Muscle layer of duodenum (tissue), 2 donors: ENCODE results near the gene ATP11B.

ENCODE experiments used
- H3K27ac ChIP-seq: one replicate; pipeline ENCODE4 v1.7.0; 2013; ENCODE audit warnings: mild to moderate bottlenecking, low read length
- H3K27me3 ChIP-seq: one replicate; pipeline ENCODE4 v1.7.0; 2013; ENCODE audit warnings: low read depth, mild to moderate bottlenecking, control low read depth, low read length
- H3K36me3 ChIP-seq, 2 donors: one replicate each; pipeline ENCODE4 v1.7.0; 2013; ENCODE audit warnings: low read length in 2 of 2, control low read depth in 1 of 2, mild to moderate bottlenecking in 1 of 2; ENCODE audit not compliant: insufficient read depth in 2 of 2, control insufficient read depth in 1 of 2
- H3K4me1 ChIP-seq, 2 donors: one replicate each; pipeline ENCODE4 v1.7.0; 2013; ENCODE audit warnings: low read length in 2 of 2, mild to moderate bottlenecking in 2 of 2, control low read depth in 1 of 2, moderate library complexity in 1 of 2; ENCODE audit not compliant: insufficient read depth in 2 of 2, control insufficient read depth in 1 of 2
- H3K4me3 ChIP-seq, 2 donors: one replicate each; pipeline ENCODE4 v1.7.0; 2013; ENCODE audit warnings: low read length in 2 of 2, low read depth in 1 of 2, mild to moderate bottlenecking in 1 of 2
- H3K9me3 ChIP-seq, 2 donors: one replicate each; pipeline ENCODE4 v1.7.0; 2013; ENCODE audit warnings: low read length in 2 of 2, control low read depth in 1 of 2, mild to moderate bottlenecking in 1 of 2; ENCODE audit not compliant: control insufficient read depth in 1 of 2
- donor health status: healthy.

Gene ATP11B

GRCh38 chr3:182783106-182783505 is 10.2 kb upstream of the ATP11B start:
- Histone ChIP-seq H3K27me3 (no peaks in the 10 kb centered on the region), H3K27ac (no peak overlapping the region), H3K9me3 (no peaks in the 10 kb centered on the region), H3K36me3 (no peaks in the 10 kb centered on the region), H3K4me1 (no peaks in the 10 kb centered on the region), H3K4me3 (no peak overlapping the region)

DNA sequence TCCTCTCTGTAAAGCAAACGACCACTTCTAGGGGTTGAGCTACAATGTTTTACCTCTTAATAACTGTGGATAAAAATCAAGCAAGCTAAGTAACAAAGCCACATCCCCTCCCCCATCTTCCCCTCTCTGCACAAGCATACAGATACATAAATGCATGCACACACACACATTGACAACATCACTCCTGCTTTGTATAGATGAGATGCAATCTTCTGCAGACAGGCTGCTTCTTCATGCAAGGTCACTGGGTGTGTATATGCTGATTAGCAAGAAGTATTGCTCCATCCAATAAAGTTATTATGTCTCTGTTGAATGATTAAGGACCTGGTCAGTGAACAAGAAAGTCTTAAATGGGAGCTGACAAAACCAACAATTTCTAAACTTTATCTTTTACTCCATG is 8.8 kb upstream of the ATP11B start:
- H3K36me3 ChIP-seq: no peaks in the 10 kb centered on the region
- no peaks in the 10 kb centered on the region for H3K9me3 ChIP-seq
- H3K4me3 ChIP-seq: no peak overlapping the region
- no peaks in the 10 kb centered on the region for H3K27me3 ChIP-seq
- H3K4me1 ChIP-seq: no peaks in the 10 kb centered on the region
- H3K27ac ChIP-seq: no peak overlapping the region

GRCh38 chr3:182785142-182785541 is 8.2 kb upstream of the ATP11B start:
- H3K9me3 ChIP-seq: no peaks in the 10 kb centered on the region
- no peaks in the 10 kb centered on the region for H3K27me3 ChIP-seq
- no peaks in the 10 kb centered on the region for H3K4me1 ChIP-seq
- no peak overlapping the region for H3K27ac ChIP-seq
- no peaks in the 10 kb centered on the region for H3K36me3 ChIP-seq
- no peak overlapping the region for H3K4me3 ChIP-seq

DNA sequence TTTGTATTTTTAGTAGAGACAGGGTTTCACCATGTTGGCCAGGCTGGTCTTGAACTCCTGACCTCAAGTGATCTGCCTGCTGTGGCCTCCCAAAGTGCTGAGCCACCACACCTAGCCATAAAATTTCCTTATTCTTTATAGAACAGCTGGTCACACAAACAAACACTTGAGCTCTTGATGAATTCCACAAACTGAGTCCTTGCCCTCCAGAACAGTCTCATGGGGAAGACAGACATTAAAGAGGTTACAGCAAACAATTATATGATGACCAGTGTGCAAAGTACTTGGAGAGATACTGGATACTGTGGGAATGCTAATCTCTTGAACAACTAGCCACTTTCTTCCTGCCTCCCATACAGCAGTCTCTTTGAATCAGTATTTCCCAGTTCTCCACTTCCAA is 7.5 kb upstream of the ATP11B start:
- Histone ChIP-seq H3K4me1 (no peaks in the 10 kb centered on the region), H3K36me3 (no peaks in the 10 kb centered on the region), H3K4me3 (no peak overlapping the region), H3K9me3 (no peaks in the 10 kb centered on the region), H3K27me3 (no peaks in the 10 kb centered on the region), H3K27ac (no peak overlapping the region)

GRCh38 chr3:182786564-182787196 is 6.6 kb upstream of the ATP11B start:
- no peaks in the 10 kb centered on the region for H3K4me1 ChIP-seq
- H3K27me3 ChIP-seq: no peaks in the 10 kb centered on the region

DNA sequence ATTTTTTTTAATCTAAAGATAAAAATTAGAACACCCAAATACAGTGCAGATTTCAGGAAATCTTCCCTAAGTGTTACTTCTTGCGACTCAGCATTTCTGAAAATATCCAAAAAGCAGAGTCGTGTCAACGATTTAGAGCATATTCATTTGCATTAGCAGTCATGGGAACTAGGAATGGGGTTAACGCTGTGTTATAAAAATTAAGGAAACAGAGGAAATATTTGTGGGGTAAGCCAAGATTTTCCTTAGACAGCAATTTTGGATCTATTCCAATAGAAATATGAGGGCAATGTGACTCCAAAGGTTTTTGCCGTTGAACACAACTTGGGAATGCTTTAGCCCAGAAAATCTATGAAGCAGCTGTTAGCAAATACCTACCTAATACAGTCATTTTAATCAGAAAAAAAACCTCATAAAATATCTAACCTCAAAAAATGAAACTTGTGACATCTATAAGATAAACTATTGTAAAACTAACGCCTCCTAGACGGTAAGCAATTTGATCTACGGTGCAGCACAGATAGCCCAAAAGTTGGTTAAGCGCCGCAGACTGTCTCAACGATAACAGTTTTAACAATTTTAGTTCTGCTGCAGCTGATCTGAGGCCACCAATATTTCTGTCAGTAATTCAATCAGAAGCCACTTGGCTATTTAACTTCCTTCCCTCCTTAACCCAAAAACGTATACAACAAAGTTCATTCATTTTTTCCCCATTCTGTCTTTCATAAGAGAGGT is 5.8 kb upstream of the ATP11B start:
- no peaks in the 10 kb centered on the region for H3K27me3 ChIP-seq
- H3K4me1 ChIP-seq: peaks cover under 1 to 2% of the 10 kb centered on the region in 2 donors
- no peak overlapping the region for H3K4me3 ChIP-seq
- no peaks in the 10 kb centered on the region for H3K36me3 ChIP-seq
- no peaks in the 10 kb centered on the region for H3K9me3 ChIP-seq
- no peak overlapping the region for H3K27ac ChIP-seq

More at GRCh38 chr3:182786564-182787196, 6.6 kb upstream of the ATP11B start:
- no peaks in the 10 kb centered on the region for H3K9me3 ChIP-seq
- no peak overlapping the region for H3K27ac ChIP-seq
- H3K36me3 ChIP-seq: no peaks in the 10 kb centered on the region
- no peak overlapping the region for H3K4me3 ChIP-seq

DNA sequence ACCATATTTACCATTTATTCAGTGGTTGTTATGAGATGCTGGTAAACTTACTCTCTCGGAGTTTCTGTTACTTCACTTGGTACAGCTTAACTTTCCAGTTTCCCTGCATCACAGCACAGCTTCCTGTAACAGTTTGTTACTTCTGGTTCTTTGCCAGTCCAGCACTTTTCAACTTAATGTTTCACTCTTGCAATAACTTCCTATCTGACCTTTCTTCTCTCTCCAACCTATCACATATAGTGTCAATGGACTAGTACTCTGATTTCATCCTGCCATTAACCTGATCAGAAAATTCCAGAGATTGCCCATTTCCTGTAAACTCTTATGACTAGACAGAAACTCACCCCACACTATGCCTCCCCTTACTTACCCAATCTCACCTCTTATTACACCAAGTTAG is 3.9 kb upstream of the ATP11B start:
- Histone ChIP-seq H3K36me3 (no peaks in the 10 kb centered on the region), H3K27me3 (no peaks in the 10 kb centered on the region), H3K9me3 (no peaks in the 10 kb centered on the region), H3K27ac (no peak overlapping the region), H3K4me3 (no peak overlapping the region), H3K4me1 (peaks cover 3 to 4% of the 10 kb centered on the region in 2 donors)

GRCh38 chr3:182790612-182791011 is 2.7 kb upstream of the ATP11B start:
- Histone ChIP-seq H3K27me3 (no peaks in the 10 kb centered on the region), H3K27ac (no peak overlapping the region), H3K36me3 (no peaks in the 10 kb centered on the region), H3K4me1 (peaks cover 10% of the 10 kb centered on the region in 2 donors), H3K9me3 (no peaks in the 10 kb centered on the region), H3K4me3 (no peak overlapping the region)

DNA sequence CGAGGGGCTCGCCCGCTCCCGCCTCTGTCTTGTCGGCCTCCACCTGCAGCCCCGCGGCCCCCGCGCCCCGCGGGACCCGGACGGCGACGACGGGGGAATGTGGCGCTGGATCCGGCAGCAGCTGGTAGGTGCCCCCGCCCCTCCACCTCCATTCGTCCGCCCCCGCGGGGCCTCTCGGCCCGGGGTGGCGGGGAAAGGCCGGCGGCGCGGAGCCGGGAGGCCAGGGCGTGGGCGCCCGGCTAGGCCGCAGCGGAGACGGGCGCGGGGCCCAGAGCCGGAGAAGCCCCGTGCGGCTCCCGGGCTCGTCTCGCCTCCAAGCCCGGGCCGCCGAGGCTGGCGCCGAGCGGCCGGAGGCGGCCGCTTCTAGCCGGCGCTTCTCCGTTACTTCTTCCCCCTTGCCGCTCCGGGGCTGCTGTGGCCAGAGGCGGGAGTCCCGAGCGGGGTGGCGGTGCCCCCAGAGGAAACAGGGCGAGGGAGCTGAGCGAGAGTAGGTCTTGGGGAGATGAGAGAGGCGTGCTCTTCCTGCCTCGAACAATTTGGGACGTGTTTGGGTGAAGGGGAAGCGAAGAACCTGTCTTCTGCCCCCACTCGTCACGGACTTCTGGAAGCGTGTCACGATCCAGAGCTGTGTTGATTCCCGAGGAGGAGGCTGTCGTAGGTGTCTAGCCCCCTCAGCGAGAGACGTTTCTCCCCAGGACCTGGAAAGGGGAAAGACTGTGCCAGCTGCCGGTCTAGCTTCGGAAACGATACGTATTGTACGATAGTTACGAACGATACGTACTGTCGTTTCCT is 555 bp downstream of the ATP11B start:
- H3K4me1 ChIP-seq: peaks cover 13 to 17% of the 10 kb centered on the region in 2 donors
- no peaks in the 10 kb centered on the region for H3K27me3 ChIP-seq
- no peaks in the 10 kb centered on the region for H3K9me3 ChIP-seq
- peak overlapping the region; percentile 97 for H3K27ac ChIP-seq
- no peaks in the 10 kb centered on the region for H3K36me3 ChIP-seq
- peak overlapping the region; percentile 80 to 87 for H3K4me3 ChIP-seq

DNA sequence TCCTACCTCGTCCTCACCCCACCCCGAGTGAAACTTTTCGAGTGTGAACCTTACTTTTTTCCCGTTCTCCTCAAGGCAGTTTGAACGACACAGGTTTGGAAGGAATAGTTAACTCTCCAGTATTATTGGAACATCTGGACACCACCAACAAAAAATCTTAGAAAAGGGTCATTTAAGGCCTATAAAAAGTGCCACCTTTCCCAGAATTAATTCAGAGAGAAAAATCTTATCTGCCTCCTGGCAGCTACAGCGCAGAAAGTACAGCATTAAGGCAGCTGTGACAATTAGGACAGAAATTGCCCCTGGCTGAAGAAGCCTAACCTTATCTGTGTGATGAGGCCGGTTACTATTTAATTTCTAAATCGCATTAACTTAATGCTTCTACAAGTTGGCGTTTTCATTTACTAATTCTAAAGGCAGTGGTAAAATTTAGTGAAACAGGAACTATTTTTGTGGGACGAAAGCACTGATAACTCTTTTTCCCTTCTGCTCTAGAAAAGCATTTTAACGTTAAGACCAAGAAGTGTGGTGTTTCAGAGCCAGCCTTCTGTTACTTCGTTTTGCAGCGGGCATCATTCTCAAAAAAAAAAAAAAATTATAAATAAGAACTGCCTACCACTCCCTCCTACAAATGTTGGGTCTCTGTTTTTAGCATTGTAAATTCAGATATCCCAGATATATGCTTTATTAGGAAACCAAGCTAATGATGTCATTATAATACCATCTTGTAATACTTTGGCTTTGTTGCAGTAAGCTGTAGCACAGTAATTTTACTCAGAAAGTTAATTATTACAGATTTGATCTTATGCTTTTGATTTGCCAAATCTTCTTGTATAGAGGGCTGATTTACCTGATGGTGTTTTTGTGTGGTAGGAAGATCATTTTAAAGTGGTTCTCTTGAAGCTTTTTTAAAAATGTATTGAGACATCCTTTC is 1.4 kb downstream of the ATP11B start:
- Histone ChIP-seq H3K4me1 (peaks cover 13 to 17% of the 10 kb centered on the region in 2 donors), H3K36me3 (no peaks in the 10 kb centered on the region), H3K27me3 (no peaks in the 10 kb centered on the region), H3K4me3 (peak overlapping the region; percentile 80 to 87), H3K9me3 (no peaks in the 10 kb centered on the region), H3K27ac (peak overlapping the region; percentile 97)
